A549 (cell line): ENCODE results near the gene URGCP. TPM values are rescaled to one million over a fixed set of nuclear protein-coding genes. Genes with fewer than 3 reads are reported as not detected.

ENCODE experiments used
- ATAC-seq, 2 experiments: fragments of 200-7000 bp in 1 of 2; fragments of >200 bp in 1 of 2; cut with Nextera tagmentation in 1 of 2; cut with Tn5 transposase in 1 of 2; 3 replicates each; pipeline versions ENCODE4 v1.8.0 to v1.9.1; 2018 to 2020; ENCODE audit warnings: mild to moderate bottlenecking in 1 of 2, moderate library complexity in 1 of 2
- CTCF ChIA-PET: fragments of 300-600 bp; sonication (Branson Sonifier 250); formaldehyde crosslinking; extraction: SDS; loops from one replicate; lab custom pipeline; 2021; ENCODE audit warnings: antibody characterized with exemption, inconsistent platforms; lab: Yijun Ruan, JAX
- POLR2A ChIA-PET: fragments of 350-600 bp; formaldehyde crosslinking; extraction: SDS; loops from one replicate; lab custom pipeline; 2021; ENCODE audit warnings: antibody characterized with exemption, inconsistent platforms; lab: Yijun Ruan, JAX
- DNase-seq, 2 experiments: peaks; one replicate each; pipeline versions ENCODE4 v3.0.0 to v3.0.0-alpha.2; 2011 to 2016; ENCODE audit warnings: low read depth in 1 of 2, low spot score in 1 of 2
- FAIRE-seq: peaks from 2 replicates; lab custom pipeline; 2011; peaks lifted over from hg19 to GRCh38; lab: Jason Lieb, UNC
- H3K27ac ChIP-seq, 2 experiments: fragments of >200 bp; sonication (Bioruptor Twin); formaldehyde crosslinking; 3 replicates each; pipeline ENCODE4 v1.5.1; 2016 to 2017
- H3K4me1 ChIP-seq: fragments of >200 bp; sonication (Bioruptor Twin); formaldehyde crosslinking; 3 replicates; pipeline ENCODE4 v1.6.1; 2016
- H3K4me2 ChIP-seq: fragments of >200 bp; sonication (Bioruptor Twin); formaldehyde crosslinking; 3 replicates; pipeline ENCODE4 v1.6.1; 2016
- H3K4me3 ChIP-seq: fragments of >200 bp; sonication (Bioruptor Twin); formaldehyde crosslinking; 3 replicates; pipeline ENCODE4 v1.5.1; 2016
- H3K9me3 ChIP-seq: fragments of >200 bp; sonication (Bioruptor Twin); formaldehyde crosslinking; 3 replicates; pipeline ENCODE4 v1.6.1; 2016
- BHLHE40 ChIP-seq: IDR thresholded peaks from 2 replicates; pipeline ENCODE4 v1.6.1; 2012; ENCODE audit warnings: low read depth, low read length, inconsistent platforms
- CBX2 ChIP-seq: fragments of 200-600 bp; sonication (generic); IDR thresholded peaks from 2 replicates; pipeline ENCODE4 v1.6.1; 2016; ENCODE audit warnings: low read depth, mild to moderate bottlenecking, borderline replicate concordance
- CEBPB ChIP-seq, 2 experiments: fragments of >200 bp in 1 of 2; sonication (Bioruptor Twin) in 1 of 2; formaldehyde crosslinking in 1 of 2; IDR thresholded peaks; 2 replicates each; pipeline ENCODE4 v1.6.1; 2012 to 2016
- EP300 ChIP-seq, 2 experiments: fragments of >200 bp; sonication (Bioruptor Twin); formaldehyde crosslinking; IDR thresholded peaks; 2 replicates in 1 of 2; 3 replicates in 1 of 2; pipeline ENCODE4 v1.6.1; 2016 to 2017
- FOSB ChIP-seq: fragments of 250-450 bp; sonication (Bioruptor Pico); IDR thresholded peaks from 2 replicates; pipeline ENCODE4 v1.5.0; 2020; ENCODE audit warnings: mild to moderate bottlenecking, moderate library complexity
- FOSL2 ChIP-seq, 2 experiments: fragments of 450-650 bp in 1 of 2; fragments of >200 bp in 1 of 2; sonication (Bioruptor Twin) in 1 of 2; formaldehyde crosslinking; IDR thresholded peaks; 2 replicates each; pipeline versions ENCODE4 v1.5.0 to v1.6.1; 2016 to 2020; ENCODE audit warnings: mild to moderate bottlenecking in 1 of 2, moderate library complexity in 1 of 2
- FOXS1 ChIP-seq: fragments of 250-450 bp; sonication (Bioruptor Pico); IDR thresholded peaks from 2 replicates; pipeline ENCODE4 v1.5.0; 2020; ENCODE audit warnings: mild to moderate bottlenecking, moderate library complexity
- HDAC2 ChIP-seq: fragments of 200-600 bp; sonication (generic); IDR thresholded peaks from 2 replicates; pipeline ENCODE4 v1.6.1; 2016
- HOXA7 ChIP-seq: fragments of 250-450 bp; sonication (Bioruptor Pico); IDR thresholded peaks from 2 replicates; pipeline ENCODE4 v1.5.0; 2020; ENCODE audit warnings: mild to moderate bottlenecking, moderate library complexity
- JUN ChIP-seq, 2 experiments: fragments of >200 bp; sonication (Bioruptor Twin); formaldehyde crosslinking; IDR thresholded peaks; 2 replicates in 1 of 2; 3 replicates in 1 of 2; pipeline ENCODE4 v1.6.1; 2016 to 2017
- JUNB ChIP-seq: fragments of >200 bp; sonication (Bioruptor Twin); formaldehyde crosslinking; IDR thresholded peaks from 2 replicates; pipeline ENCODE4 v1.6.1; 2016
- NPAS2 ChIP-seq: fragments of 250-450 bp; sonication (Bioruptor Pico); IDR thresholded peaks from 2 replicates; pipeline ENCODE4 v1.8.0; 2022; ENCODE audit warnings: mild to moderate bottlenecking, moderate library complexity, borderline replicate concordance
- POLR2A ChIP-seq: IDR thresholded peaks from 2 replicates; pipeline ENCODE4 v1.6.1; 2012; ENCODE audit warnings: mild to moderate bottlenecking, low read length
- RAD21 ChIP-seq, 2 experiments: fragments of >200 bp in 1 of 2; sonication (Bioruptor Twin) in 1 of 2; formaldehyde crosslinking in 1 of 2; IDR thresholded peaks in 1 of 2; conservative IDR thresholded peaks in 1 of 2; 2 replicates in 1 of 2; 3 replicates in 1 of 2; pipeline ENCODE4 v1.6.1; 2012 to 2018; ENCODE audit warnings: inconsistent platforms in 1 of 2
- TP53 ChIP-seq: fragments of 250-450 bp; sonication (Bioruptor Pico); IDR thresholded peaks from 2 replicates; pipeline ENCODE4 v1.5.0; 2021; ENCODE audit warnings: mild to moderate bottlenecking, moderate library complexity
- ZC3H11A ChIP-seq: fragments of 450-650 bp; IDR thresholded peaks from 2 replicates; pipeline ENCODE4 v1.6.1; 2014; ENCODE audit warnings: antibody characterized with exemption, mild to moderate bottlenecking
- WGBS: methylation state at CpG from one replicate; pipeline ENCODE4 v1.1.6; 2017; ENCODE audit errors: missing lambda C conversion rate; 5-methylcytosine and 5-hydroxymethylcytosine counted together
- polyA plus RNA-seq, 4 experiments: library from polyadenylated mRNA; depleted of rRNA in 3 of 4; stranded (reverse); fragments of >200 nt; fragmentation: RNase III in 1 of 4; extraction: RNeasy Plus Mini Kit Qiagen cat#74134 plus additional on column Dnase treatment in 1 of 4; gene quantifications; 2 replicates in 3 of 4; 3 replicates in 1 of 4; pipeline ENCODE4 v1.2.3, GENCODE V29; 2011 to 2017
- TF ChIP-seq, protein P1 (sequence below): fragments of 150-350 bp; IDR thresholded peaks from 2 replicates; pipeline ENCODE4 v1.6.1; 2014; ENCODE audit warnings: low read depth, mild to moderate bottlenecking, low read length
- TF ChIP-seq, protein P2 (sequence below): IDR thresholded peaks from 2 replicates; pipeline ENCODE4 v1.6.1; 2012

The URGCP gene
- polyA plus RNA-seq, 2 of the 4 experiments (the other 2 are of a cell fraction): 19.7 to 20.2 TPM

DNA sequence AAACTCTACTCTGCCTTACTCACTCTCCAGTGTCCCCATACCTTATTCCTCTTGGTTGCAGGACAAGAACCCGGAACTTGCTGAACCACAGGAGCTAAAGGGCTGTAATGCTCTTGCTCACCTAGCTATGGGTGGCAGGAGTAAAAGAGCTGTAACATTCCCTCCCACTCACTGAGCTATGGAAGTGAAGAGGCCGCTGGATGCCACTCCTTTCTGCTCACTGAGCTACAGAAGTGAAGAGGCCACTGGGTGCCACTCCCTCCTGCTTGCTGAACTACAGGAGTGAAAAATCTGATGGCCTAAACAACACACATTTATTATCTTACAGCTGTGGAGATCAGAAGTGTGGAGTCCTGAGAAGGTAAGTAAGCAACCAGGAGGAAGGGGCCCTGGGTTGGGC is 54.6 kb downstream of the URGCP start:
- H3K27ac ChIP-seq: no peak overlapping the region
- H3K4me3 ChIP-seq: no peak overlapping the region
- WGBS: 24% methylated on average over 2 of the region's 2 CpGs
- TF ChIP-seq HOXA7 (CRISPR knock-in tag) (no peak), JUNB (no peak)
- TF ChIP-seq, protein P1, sequence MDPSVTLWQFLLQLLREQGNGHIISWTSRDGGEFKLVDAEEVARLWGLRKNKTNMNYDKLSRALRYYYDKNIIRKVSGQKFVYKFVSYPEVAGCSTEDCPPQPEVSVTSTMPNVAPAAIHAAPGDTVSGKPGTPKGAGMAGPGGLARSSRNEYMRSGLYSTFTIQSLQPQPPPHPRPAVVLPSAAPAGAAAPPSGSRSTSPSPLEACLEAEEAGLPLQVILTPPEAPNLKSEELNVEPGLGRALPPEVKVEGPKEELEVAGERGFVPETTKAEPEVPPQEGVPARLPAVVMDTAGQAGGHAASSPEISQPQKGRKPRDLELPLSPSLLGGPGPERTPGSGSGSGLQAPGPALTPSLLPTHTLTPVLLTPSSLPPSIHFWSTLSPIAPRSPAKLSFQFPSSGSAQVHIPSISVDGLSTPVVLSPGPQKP: no peak
- no peaks in the 10 kb centered on the region for H3K9me3 ChIP-seq
- ChIA-PET CTCF (interaction anchor here (0.8 to 5.3 kb wide), 3 partner anchors 11 to 23 kb away, joined by 3 to 37 read pairs (median 4); no protein-coding TSS in a partner anchor), POLR2A (no interaction called here)
- DNase-seq: no peak
- no peak overlapping the region for H3K4me2 ChIP-seq
- H3K4me1 ChIP-seq: no peaks in the 10 kb centered on the region
- no peak for FAIRE-seq
- no peak; a peak in 1 of 6 replicates for ATAC-seq

DNA sequence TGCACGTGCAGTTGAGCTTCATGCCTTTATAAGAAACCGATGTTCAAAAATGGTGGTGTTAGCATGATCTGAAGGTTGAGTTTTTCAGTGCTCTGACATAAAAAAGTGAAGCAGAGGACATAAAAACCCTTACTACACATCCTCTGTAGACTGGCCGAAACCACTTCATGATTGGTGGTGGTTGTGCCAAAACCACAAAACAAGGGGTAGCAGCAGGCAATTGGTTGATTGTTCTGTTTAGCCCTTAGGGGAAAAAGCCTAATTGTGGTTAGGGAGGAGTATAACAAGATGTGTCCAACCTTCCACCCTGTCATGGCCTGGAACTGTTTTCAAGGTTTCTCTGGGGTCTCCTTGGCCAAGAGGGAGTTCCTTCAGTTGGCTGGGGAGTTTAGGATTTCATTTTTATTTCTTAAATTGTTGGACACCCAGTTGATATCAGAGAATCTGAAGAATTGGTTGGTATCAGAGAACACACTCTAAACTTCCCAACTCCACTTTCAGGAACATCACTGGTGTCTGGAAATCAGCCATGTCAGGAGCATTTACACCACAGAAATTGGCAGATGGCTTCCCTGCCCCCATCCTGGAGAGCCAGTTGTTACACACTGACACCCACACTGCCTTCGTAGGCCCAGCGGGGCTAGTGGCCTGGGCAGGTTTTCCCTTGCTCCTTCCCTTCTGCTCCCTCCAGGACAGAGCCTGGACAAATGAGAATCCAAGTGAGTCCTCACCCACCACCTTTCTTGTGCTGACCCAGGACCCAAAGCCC is 55.9 kb downstream of the URGCP start:
- H3K4me2 ChIP-seq: no peak overlapping the region
- no peaks in the 10 kb centered on the region for H3K4me1 ChIP-seq
- ChIA-PET POLR2A (no interaction called here), CTCF (interaction anchor here (0.7 to 5.3 kb wide), 4 partner anchors 12 to 1348 kb away, joined by 3 to 51 read pairs (median 20); no protein-coding TSS in a partner anchor)
- no peak overlapping the region for H3K4me3 ChIP-seq
- 88% methylated on average over 5 of the region's 5 CpGs for WGBS
- FAIRE-seq (no peak), ATAC-seq (no peak), DNase-seq (no peak)
- H3K9me3 ChIP-seq: no peaks in the 10 kb centered on the region
- H3K27ac ChIP-seq: no peak overlapping the region
- TF ChIP-seq CEBPB (IDR thresholded peaks at IDR 0.05) (no peak), FOSL2 (IDR thresholded peaks at IDR 0.05) (no peak), FOSL2 (CRISPR knock-in tag; IDR thresholded peaks at IDR 0.05) (no peak), HDAC2 (no peak), FOXS1 (CRISPR knock-in tag) (no peak), RAD21 (conservative IDR thresholded peaks at IDR 0.05 in 1 of 2, IDR thresholded peaks at IDR 0.05 in 1 of 2) (no peak)
- TF ChIP-seq, protein P2, sequence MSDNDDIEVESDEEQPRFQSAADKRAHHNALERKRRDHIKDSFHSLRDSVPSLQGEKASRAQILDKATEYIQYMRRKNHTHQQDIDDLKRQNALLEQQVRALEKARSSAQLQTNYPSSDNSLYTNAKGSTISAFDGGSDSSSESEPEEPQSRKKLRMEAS: no peak

DNA sequence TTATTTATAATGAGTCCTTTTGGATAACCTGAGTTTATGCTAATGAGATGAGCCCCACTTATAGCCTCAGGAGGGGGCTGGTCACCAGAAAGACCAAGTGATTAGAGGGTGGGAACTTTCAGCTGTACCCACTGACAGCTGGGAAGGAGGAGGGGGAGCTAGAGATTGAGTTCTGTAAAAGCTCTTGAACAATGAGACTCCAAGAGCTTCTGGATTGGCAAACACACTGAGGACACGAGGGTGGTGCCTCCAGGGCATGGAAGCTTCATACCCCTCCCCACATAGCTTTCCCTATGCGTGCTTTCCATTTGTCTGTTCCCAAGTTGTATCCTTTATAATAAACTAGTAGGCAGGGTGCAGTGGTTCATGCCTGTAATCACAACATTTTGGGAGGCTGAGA is 57.3 kb downstream of the URGCP start:
- no peak for FAIRE-seq
- ChIA-PET CTCF (interaction anchor here (2.0 to 4.4 kb wide), 2 partner anchors 11 to 266 kb away, joined by 9 to 51 read pairs; partner anchors contain the start of gene STK17A), POLR2A (no interaction called here)
- 44% methylated on average over 2 of the region's 2 CpGs for WGBS
- Histone ChIP-seq H3K4me1 (no peaks in the 10 kb centered on the region), H3K4me3 (no peak overlapping the region), H3K9me3 (no peaks in the 10 kb centered on the region), H3K27ac (no peak overlapping the region), H3K4me2 (no peak overlapping the region)
- no peak for DNase-seq
- TF ChIP-seq ZC3H11A: no peak
- TF ChIP-seq BHLHE40: no peak
- TF ChIP-seq CBX2: no peak
- TF ChIP-seq NPAS2 (CRISPR knock-in tag): no peak
- TF ChIP-seq HOXA7 (CRISPR knock-in tag): no peak
- no peak for TF ChIP-seq HDAC2
- no peak for ATAC-seq

DNA sequence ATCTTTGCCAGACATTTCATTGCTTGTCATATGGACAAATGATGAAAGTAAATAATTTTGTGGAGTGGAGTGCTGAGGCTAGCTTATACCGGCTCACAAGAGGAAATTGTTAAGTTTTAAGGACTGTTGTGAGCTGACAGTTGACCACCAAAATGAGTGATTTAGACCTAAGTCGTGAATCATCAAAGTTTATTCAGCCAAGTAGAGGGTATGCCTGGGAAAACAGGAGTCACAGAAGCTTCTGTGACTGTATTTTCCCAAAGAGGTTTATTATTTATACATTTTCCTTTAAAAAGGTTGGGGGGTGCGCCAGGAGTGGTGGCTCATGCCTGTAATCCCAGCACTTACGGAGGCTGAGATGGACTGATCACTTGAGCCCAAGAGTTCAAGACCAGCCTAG is 58.9 kb downstream of the URGCP start:
- CTCF ChIA-PET: interaction anchor here (0.7 to 4.4 kb wide), 6 partner anchors 9 to 907 kb away, joined by 3 to 51 read pairs (median 3); partner anchors contain the start of gene STK17A
- no peak for ATAC-seq
- no peak for FAIRE-seq
- no peak overlapping the region for H3K27ac ChIP-seq
- POLR2A ChIA-PET: no interaction called here
- no peak for DNase-seq
- no peak overlapping the region for H3K4me3 ChIP-seq
- H3K9me3 ChIP-seq: no peaks in the 10 kb centered on the region
- no peak overlapping the region for H3K4me2 ChIP-seq
- no peaks in the 10 kb centered on the region for H3K4me1 ChIP-seq
- WGBS: 58% methylated on average over 4 of the region's 4 CpGs
- TF ChIP-seq NPAS2 (CRISPR knock-in tag) (no peak), EP300 (IDR thresholded peaks at IDR 0.05) (no peak), POLR2A (no peak), FOSB (no peak), BHLHE40 (no peak), TP53 (CRISPR knock-in tag) (no peak), FOSL2 (IDR thresholded peaks at IDR 0.05) (no peak), FOSL2 (CRISPR knock-in tag; IDR thresholded peaks at IDR 0.05) (no peak), FOXS1 (CRISPR knock-in tag) (no peak), JUN (IDR thresholded peaks at IDR 0.05) (no peak)
